K562 (cell line): ENCODE measurements around the gene COX15. TPM values are rescaled to one million over a fixed set of nuclear protein-coding genes. Genes with fewer than 3 reads are reported as not detected.

Experiments used
- CBX8 ChIP-seq: fragments of 200-600 bp; sonication (generic); IDR thresholded peaks from 2 replicates; pipeline ENCODE4 v1.6.1; 2012; ENCODE audit warnings: borderline replicate concordance, mixed run types, low read depth, mild to moderate bottlenecking, moderate library complexity, mixed read lengths, low read length, control low read depth, inconsistent platforms; ENCODE audit not compliant: poor library complexity, severe bottlenecking; ENCODE audit errors: extremely low read depth
- TAF1 ChIP-seq: IDR thresholded peaks from 2 replicates; pipeline ENCODE4 v1.6.1; 2011; ENCODE audit warnings: mild to moderate bottlenecking, low read length, moderate library complexity; ENCODE audit not compliant: insufficient read depth, control insufficient read depth, severe bottlenecking; ENCODE audit errors: extremely low read depth
- ZNF134 ChIP-seq: fragments of 250-450 bp; sonication (Bioruptor Pico); conservative IDR thresholded peaks from 2 replicates; pipeline ENCODE4 v1.4.0; 2020
- polyA plus RNA-seq, 8 experiments: library from polyadenylated mRNA; depleted of rRNA in 4 of 8; stranded (reverse) in 5 of 8; unstranded in 3 of 8; fragments of >200 nt; fragmentation: Nextera tagmentation in 2 of 8; fragmentation: Illumina TruSeq in 1 of 8; extraction: Ambion mirVana in 2 of 8; extraction: Trizol in 1 of 8; gene quantifications; 2 replicates each; pipeline versions ENCODE4 v1.2.1 to v1.2.3, GENCODE V29; 2011 to 2014; ENCODE audit warnings: inconsistent platforms in 1 of 8, missing spikeins in 1 of 8
- total RNA-seq, 7 experiments: library from RNA; depleted of rRNA in 6 of 7; stranded (reverse); fragments of >200 nt in 6 of 7; fragmentation: Illumina TruSeq in 2 of 7; extraction: Trizol in 2 of 7; gene quantifications; 2 replicates each; pipeline versions ENCODE4 v1.2.1 to v1.2.3, GENCODE V29; 2011 to 2021; ENCODE audit warnings: low replicate concordance in 1 of 7
- TF ChIP-seq, protein P1 (sequence below): sonication (generic); formaldehyde crosslinking; IDR thresholded peaks from 2 replicates; pipeline ENCODE4 v1.8.0; 2022; ENCODE audit warnings: missing genetic modification reagents, mild to moderate bottlenecking, borderline replicate concordance
- TF ChIP-seq, protein P2 (sequence below): fragments of 250-450 bp; sonication (Bioruptor Pico); IDR thresholded peaks from 2 replicates; pipeline ENCODE4 v1.4.0; 2020; ENCODE audit warnings: mild to moderate bottlenecking, moderate library complexity, borderline replicate concordance
- TF ChIP-seq, protein P3 (sequence below), 2 experiments: fragments of 450-650 bp; IDR thresholded peaks; 2 replicates each; pipeline ENCODE4 v1.6.1; 2018; ENCODE audit warnings: mild to moderate bottlenecking in 2 of 2, low read depth in 1 of 2; ENCODE audit not compliant: partially characterized antibody in 2 of 2
- TF ChIP-seq, protein P4 (sequence below): fragments of 450-650 bp; IDR thresholded peaks from 2 replicates; pipeline ENCODE4 v1.6.1; 2017; ENCODE audit warnings: antibody characterized with exemption
- TF ChIP-seq, protein P5 (sequence below), 2 experiments: IDR thresholded peaks; 2 replicates each; pipeline ENCODE4 v1.6.1; 2011; ENCODE audit warnings: borderline replicate concordance in 1 of 2, control low read depth in 1 of 2, low read depth in 1 of 2, low read length in 1 of 2, mild to moderate bottlenecking in 1 of 2, mixed read lengths in 1 of 2, moderate library complexity in 1 of 2; ENCODE audit not compliant: insufficient read depth in 1 of 2, insufficient read length in 1 of 2, poor library complexity in 1 of 2, severe bottlenecking in 1 of 2; ENCODE audit errors: extremely low read depth in 1 of 2

The COX15 gene
- total and polyA plus RNA-seq, 9 of the 15 experiments (the other 6 are each of a cell fraction or from before 2014, with no cell fraction given): 17.4 to 45.1 (median 23.7) TPM

DNA sequence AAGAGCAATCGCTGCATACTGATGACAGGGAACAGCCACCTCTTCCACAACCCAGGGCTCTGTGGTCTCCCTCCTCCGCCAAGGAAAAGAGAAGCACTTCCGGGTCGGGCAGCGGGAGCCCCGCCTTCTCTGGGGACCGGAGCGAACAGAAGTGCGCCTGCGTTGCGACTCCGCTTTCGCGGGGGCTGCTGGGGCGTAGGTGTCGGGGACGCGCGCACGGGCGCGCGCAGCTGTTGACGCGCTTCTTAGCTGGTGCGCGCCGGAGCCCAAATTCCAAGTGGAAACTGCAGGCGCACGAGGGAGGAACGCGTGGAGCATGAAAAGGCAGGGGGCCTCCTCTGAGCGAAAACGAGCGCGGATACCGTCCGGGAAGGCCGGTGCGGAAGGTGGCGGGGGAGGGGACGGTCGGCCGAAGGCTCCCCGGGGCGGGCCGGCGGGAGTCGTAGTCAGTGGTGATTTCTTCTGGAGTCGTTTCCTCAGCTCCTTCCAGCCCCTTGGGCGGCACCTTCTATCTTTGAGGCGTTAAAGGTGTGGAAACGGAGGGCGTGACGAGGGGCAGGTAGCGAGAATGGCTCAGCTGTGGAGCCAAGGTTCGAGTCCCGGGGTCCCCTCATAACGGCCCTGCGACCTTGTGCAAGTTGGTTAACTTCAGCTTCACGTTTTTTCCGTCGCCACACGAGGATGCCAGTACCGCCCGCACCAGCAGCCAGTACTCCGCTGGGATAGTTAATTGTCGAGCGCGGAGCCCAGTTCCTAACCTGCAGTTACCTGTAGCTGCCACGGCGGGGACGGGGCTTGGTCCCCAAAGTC lies at the start of gene COX15, which contains the start of gene CUTC (continued):
- TF ChIP-seq, protein P1, sequence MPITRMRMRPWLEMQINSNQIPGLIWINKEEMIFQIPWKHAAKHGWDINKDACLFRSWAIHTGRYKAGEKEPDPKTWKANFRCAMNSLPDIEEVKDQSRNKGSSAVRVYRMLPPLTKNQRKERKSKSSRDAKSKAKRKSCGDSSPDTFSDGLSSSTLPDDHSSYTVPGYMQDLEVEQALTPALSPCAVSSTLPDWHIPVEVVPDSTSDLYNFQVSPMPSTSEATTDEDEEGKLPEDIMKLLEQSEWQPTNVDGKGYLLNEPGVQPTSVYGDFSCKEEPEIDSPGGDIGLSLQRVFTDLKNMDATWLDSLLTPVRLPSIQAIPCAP (CRISPR knock-in tag): no peak
- TF ChIP-seq, protein P2, sequence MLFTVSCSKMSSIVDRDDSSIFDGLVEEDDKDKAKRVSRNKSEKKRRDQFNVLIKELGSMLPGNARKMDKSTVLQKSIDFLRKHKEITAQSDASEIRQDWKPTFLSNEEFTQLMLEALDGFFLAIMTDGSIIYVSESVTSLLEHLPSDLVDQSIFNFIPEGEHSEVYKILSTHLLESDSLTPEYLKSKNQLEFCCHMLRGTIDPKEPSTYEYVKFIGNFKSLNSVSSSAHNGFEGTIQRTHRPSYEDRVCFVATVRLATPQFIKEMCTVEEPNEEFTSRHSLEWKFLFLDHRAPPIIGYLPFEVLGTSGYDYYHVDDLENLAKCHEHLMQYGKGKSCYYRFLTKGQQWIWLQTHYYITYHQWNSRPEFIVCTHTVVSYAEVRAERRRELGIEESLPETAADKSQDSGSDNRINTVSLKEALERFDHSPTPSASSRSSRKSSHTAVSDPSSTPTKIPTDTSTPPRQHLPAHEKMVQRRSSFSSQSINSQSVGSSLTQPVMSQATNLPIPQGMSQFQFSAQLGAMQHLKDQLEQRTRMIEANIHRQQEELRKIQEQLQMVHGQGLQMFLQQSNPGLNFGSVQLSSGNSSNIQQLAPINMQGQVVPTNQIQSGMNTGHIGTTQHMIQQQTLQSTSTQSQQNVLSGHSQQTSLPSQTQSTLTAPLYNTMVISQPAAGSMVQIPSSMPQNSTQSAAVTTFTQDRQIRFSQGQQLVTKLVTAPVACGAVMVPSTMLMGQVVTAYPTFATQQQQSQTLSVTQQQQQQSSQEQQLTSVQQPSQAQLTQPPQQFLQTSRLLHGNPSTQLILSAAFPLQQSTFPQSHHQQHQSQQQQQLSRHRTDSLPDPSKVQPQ (CRISPR knock-in tag): no peak
- no peak for TF ChIP-seq ZNF134 (CRISPR knock-in tag)
- TF ChIP-seq CBX8: no peak
- TF ChIP-seq, protein P3, sequence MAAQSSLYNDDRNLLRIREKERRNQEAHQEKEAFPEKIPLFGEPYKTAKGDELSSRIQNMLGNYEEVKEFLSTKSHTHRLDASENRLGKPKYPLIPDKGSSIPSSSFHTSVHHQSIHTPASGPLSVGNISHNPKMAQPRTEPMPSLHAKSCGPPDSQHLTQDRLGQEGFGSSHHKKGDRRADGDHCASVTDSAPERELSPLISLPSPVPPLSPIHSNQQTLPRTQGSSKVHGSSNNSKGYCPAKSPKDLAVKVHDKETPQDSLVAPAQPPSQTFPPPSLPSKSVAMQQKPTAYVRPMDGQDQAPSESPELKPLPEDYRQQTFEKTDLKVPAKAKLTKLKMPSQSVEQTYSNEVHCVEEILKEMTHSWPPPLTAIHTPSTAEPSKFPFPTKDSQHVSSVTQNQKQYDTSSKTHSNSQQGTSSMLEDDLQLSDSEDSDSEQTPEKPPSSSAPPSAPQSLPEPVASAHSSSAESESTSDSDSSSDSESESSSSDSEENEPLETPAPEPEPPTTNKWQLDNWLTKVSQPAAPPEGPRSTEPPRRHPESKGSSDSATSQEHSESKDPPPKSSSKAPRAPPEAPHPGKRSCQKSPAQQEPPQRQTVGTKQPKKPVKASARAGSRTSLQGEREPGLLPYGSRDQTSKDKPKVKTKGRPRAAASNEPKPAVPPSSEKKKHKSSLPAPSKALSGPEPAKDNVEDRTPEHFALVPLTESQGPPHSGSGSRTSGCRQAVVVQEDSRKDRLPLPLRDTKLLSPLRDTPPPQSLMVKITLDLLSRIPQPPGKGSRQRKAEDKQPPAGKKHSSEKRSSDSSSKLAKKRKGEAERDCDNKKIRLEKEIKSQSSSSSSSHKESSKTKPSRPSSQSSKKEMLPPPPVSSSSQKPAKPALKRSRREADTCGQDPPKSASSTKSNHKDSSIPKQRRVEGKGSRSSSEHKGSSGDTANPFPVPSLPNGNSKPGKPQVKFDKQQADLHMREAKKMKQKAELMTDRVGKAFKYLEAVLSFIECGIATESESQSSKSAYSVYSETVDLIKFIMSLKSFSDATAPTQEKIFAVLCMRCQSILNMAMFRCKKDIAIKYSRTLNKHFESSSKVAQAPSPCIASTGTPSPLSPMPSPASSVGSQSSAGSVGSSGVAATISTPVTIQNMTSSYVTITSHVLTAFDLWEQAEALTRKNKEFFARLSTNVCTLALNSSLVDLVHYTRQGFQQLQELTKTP (IDR thresholded peaks at IDR 0.05; ENCODE audit: low read depth in 1 of 2, partially characterized antibody in 2 of 2): no peak
- TF ChIP-seq, protein P4, sequence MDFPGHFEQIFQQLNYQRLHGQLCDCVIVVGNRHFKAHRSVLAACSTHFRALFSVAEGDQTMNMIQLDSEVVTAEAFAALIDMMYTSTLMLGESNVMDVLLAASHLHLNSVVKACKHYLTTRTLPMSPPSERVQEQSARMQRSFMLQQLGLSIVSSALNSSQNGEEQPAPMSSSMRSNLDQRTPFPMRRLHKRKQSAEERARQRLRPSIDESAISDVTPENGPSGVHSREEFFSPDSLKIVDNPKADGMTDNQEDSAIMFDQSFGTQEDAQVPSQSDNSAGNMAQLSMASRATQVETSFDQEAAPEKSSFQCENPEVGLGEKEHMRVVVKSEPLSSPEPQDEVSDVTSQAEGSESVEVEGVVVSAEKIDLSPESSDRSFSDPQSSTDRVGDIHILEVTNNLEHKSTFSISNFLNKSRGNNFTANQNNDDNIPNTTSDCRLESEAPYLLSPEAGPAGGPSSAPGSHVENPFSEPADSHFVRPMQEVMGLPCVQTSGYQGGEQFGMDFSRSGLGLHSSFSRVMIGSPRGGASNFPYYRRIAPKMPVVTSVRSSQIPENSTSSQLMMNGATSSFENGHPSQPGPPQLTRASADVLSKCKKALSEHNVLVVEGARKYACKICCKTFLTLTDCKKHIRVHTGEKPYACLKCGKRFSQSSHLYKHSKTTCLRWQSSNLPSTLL: no peak
- peak; percentile 85 for TF ChIP-seq TAF1
- TF ChIP-seq, protein P5, sequence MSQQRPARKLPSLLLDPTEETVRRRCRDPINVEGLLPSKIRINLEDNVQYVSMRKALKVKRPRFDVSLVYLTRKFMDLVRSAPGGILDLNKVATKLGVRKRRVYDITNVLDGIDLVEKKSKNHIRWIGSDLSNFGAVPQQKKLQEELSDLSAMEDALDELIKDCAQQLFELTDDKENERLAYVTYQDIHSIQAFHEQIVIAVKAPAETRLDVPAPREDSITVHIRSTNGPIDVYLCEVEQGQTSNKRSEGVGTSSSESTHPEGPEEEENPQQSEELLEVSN (IDR thresholded peaks at IDR 0.05; ENCODE audit: borderline replicate concordance in 1 of 2, extremely low read depth in 1 of 2, insufficient read depth in 1 of 2, insufficient read length in 1 of 2, low read depth in 1 of 2, low read length in 1 of 2, poor library complexity in 1 of 2, severe bottlenecking in 1 of 2): peak in 1 of 2 experiments; percentile 35
